PC-3 (cell line): Measurements from ENCODE around the gene HNRNPUL2.

Experiments
- EZH2 ChIP-seq: fragments of 300-600 bp; sonication (generic); IDR thresholded peaks from one replicate; pipeline ENCODE4 v1.6.1; 2017; ENCODE audit warnings: antibody characterized with exemption, mild to moderate bottlenecking, low read length; ENCODE audit not compliant: unreplicated experiment
- EZH2phosphoT487 ChIP-seq: fragments of 300-600 bp; sonication (generic); IDR thresholded peaks from 2 replicates; pipeline ENCODE4 v1.6.1; 2018; ENCODE audit warnings: mild to moderate bottlenecking, antibody characterized with exemption, low read length, borderline replicate concordance
- TF ChIP-seq, protein P1 (sequence below): fragments of 300-600 bp; sonication (generic); conservative IDR thresholded peaks from 2 replicates; pipeline ENCODE4 v1.5.1; 2017; ENCODE audit warnings: antibody characterized with exemption, low read depth, mild to moderate bottlenecking, low read length

GRCh38 chr11:62753736-62754603 is 26.7 kb upstream of the HNRNPUL2 start, which contains the start of gene ZBTB3:
- TF ChIP-seq, protein P1, sequence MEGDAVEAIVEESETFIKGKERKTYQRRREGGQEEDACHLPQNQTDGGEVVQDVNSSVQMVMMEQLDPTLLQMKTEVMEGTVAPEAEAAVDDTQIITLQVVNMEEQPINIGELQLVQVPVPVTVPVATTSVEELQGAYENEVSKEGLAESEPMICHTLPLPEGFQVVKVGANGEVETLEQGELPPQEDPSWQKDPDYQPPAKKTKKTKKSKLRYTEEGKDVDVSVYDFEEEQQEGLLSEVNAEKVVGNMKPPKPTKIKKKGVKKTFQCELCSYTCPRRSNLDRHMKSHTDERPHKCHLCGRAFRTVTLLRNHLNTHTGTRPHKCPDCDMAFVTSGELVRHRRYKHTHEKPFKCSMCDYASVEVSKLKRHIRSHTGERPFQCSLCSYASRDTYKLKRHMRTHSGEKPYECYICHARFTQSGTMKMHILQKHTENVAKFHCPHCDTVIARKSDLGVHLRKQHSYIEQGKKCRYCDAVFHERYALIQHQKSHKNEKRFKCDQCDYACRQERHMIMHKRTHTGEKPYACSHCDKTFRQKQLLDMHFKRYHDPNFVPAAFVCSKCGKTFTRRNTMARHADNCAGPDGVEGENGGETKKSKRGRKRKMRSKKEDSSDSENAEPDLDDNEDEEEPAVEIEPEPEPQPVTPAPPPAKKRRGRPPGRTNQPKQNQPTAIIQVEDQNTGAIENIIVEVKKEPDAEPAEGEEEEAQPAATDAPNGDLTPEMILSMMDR: no peak
- no peak for TF ChIP-seq EZH2
- TF ChIP-seq EZH2phosphoT487: no peak
